DND-41 (cell line): Measurements from ENCODE around the gene GPR33.
A peak's percentile ranks its signal among the peaks of the same experiment; 100 is the strongest.

Experiments
- ATAC-seq: fragments of 200-7000 bp; cut with Tn5 transposase; 3 replicates; pipeline ENCODE4 v1.9.1; 2021; ENCODE audit warnings: low read depth; ENCODE audit not compliant: insufficient read depth
- DNase-seq: peaks from one replicate; pipeline ENCODE4 v3.0.0-alpha.2; 2020
- H2AFZ ChIP-seq: 2 replicates; pipeline ENCODE4 v1.6.0; 2012; ENCODE audit warnings: low read depth, low read length
- H3K27ac ChIP-seq: 2 replicates; pipeline ENCODE4 v1.5.1; 2012; ENCODE audit warnings: low read length, inconsistent platforms
- H3K27me3 ChIP-seq: fragments of 200-600 bp; sonication (generic); 2 replicates; pipeline ENCODE4 v1.6.0; 2012; ENCODE audit warnings: low read length, mild to moderate bottlenecking, inconsistent platforms; ENCODE audit not compliant: insufficient read depth, poor library complexity
- H3K36me3 ChIP-seq: 2 replicates; pipeline ENCODE4 v1.5.1; 2012; ENCODE audit warnings: low read length, inconsistent platforms; ENCODE audit not compliant: insufficient read depth
- H3K4me1 ChIP-seq: 2 replicates; pipeline ENCODE4 v1.5.1; 2012; ENCODE audit warnings: mild to moderate bottlenecking, low read length; ENCODE audit not compliant: insufficient read depth
- H3K4me2 ChIP-seq: 2 replicates; pipeline ENCODE4 v1.6.0; 2012; ENCODE audit warnings: mild to moderate bottlenecking, moderate library complexity, low read length, inconsistent platforms; ENCODE audit not compliant: insufficient read depth
- H3K4me3 ChIP-seq, 2 experiments: fragments of 200-600 bp in 1 of 2; shearing (Covaris generic) in 1 of 2; 2 replicates each; pipeline ENCODE4 v1.5.1; 2012 to 2016; ENCODE audit warnings: inconsistent platforms in 2 of 2, low read length in 2 of 2, mild to moderate bottlenecking in 2 of 2, low read depth in 1 of 2, moderate library complexity in 1 of 2
- H3K79me2 ChIP-seq: 2 replicates; pipeline ENCODE4 v1.6.0; 2012; ENCODE audit warnings: low read length, inconsistent platforms; ENCODE audit not compliant: insufficient read depth
- H3K9ac ChIP-seq: 2 replicates; pipeline ENCODE4 v1.6.0; 2012; ENCODE audit warnings: low read depth, mild to moderate bottlenecking, inconsistent platforms, low read length, moderate library complexity
- H3K9me3 ChIP-seq: 2 replicates; pipeline ENCODE4 v1.5.1; 2012; ENCODE audit warnings: low read length, moderate library complexity, mild to moderate bottlenecking, inconsistent platforms; ENCODE audit not compliant: insufficient read depth, severe bottlenecking
- H4K20me1 ChIP-seq: 2 replicates; pipeline ENCODE4 v1.6.0; 2012; ENCODE audit warnings: low read length; ENCODE audit not compliant: insufficient read depth
- CTCF ChIP-seq: IDR thresholded peaks from 2 replicates; pipeline ENCODE4 v1.5.1; 2012; ENCODE audit warnings: borderline replicate concordance, low read length, moderate library complexity, mild to moderate bottlenecking; ENCODE audit not compliant: poor library complexity, severe bottlenecking; ENCODE audit errors: extremely low read depth
- EZH2 ChIP-seq: IDR thresholded peaks from 3 replicates; pipeline ENCODE4 v1.6.1; 2012; ENCODE audit warnings: borderline replicate concordance, low read depth, mild to moderate bottlenecking, moderate library complexity, low read length, inconsistent platforms; ENCODE audit not compliant: severe bottlenecking

Gene GPR33

GRCh38 chr14:31510222-31510621, 22.4 kb upstream of the GPR33 start:
- Histone ChIP-seq H4K20me1 (no peaks in the 10 kb centered on the region), H3K36me3 (no peaks in the 10 kb centered on the region), H3K9me3 (no peaks in the 10 kb centered on the region), H3K27me3 (no peaks in the 10 kb centered on the region), H3K9ac (no peak overlapping the region), H2AFZ (no peak overlapping the region), H3K27ac (no peak overlapping the region), H3K4me3 (no peak overlapping the region), H3K79me2 (no peaks in the 10 kb centered on the region), H3K4me2 (no peak overlapping the region), H3K4me1 (no peaks in the 10 kb centered on the region)
- ATAC-seq (0 out of 3 replicates have a peak, but pooled peaks have one; percentile 22), DNase-seq (no peak)
- TF ChIP-seq EZH2: no peak
- peak; percentile 62 for TF ChIP-seq CTCF

- no peak for TF ChIP-seq EZH2
- no peak for TF ChIP-seq CTCF
These were observed 20.3 kb upstream of the GPR33 start for GRCh38 chr14:31508135-31508534.

GRCh38 chr14:31505411-31505810, 17.6 kb upstream of the GPR33 start:
- no peaks in the 10 kb centered on the region for H3K79me2 ChIP-seq
- no peaks in the 10 kb centered on the region for H3K4me1 ChIP-seq
- DNase-seq (no peak), ATAC-seq (no peak)
- H3K27me3 ChIP-seq: no peaks in the 10 kb centered on the region
- no peak overlapping the region for H2AFZ ChIP-seq
- H3K9me3 ChIP-seq: no peaks in the 10 kb centered on the region
- no peaks in the 10 kb centered on the region for H3K36me3 ChIP-seq
- no peak overlapping the region for H3K4me2 ChIP-seq
- TF ChIP-seq EZH2: no peak
- TF ChIP-seq CTCF: no peak
- no peak overlapping the region for H3K4me3 ChIP-seq
- H4K20me1 ChIP-seq: no peaks in the 10 kb centered on the region
- H3K27ac ChIP-seq: no peak overlapping the region
- H3K9ac ChIP-seq: no peak overlapping the region

More at GRCh38 chr14:31508135-31508534, 20.3 kb upstream of the GPR33 start:
- H3K9me3 ChIP-seq: no peaks in the 10 kb centered on the region
- no peak overlapping the region for H3K4me2 ChIP-seq
- H3K27ac ChIP-seq: no peak overlapping the region
- H4K20me1 ChIP-seq: no peaks in the 10 kb centered on the region
- H2AFZ ChIP-seq: no peak overlapping the region
- H3K27me3 ChIP-seq: no peaks in the 10 kb centered on the region
- ATAC-seq (no peak), DNase-seq (no peak)
- H3K4me1 ChIP-seq: no peaks in the 10 kb centered on the region
- H3K9ac ChIP-seq: no peak overlapping the region
- H3K79me2 ChIP-seq: no peaks in the 10 kb centered on the region
- H3K36me3 ChIP-seq: no peaks in the 10 kb centered on the region
- no peak overlapping the region for H3K4me3 ChIP-seq

- no peak overlapping the region for H2AFZ ChIP-seq
- no peaks in the 10 kb centered on the region for H4K20me1 ChIP-seq
- TF ChIP-seq EZH2 (no peak), CTCF (no peak)
- no peaks in the 10 kb centered on the region for H3K9me3 ChIP-seq
- H3K4me2 ChIP-seq: no peak overlapping the region
- DNase-seq (no peak), ATAC-seq (no peak)
- no peak overlapping the region for H3K27ac ChIP-seq
- no peaks in the 10 kb centered on the region for H3K79me2 ChIP-seq
- no peak overlapping the region for H3K9ac ChIP-seq
- no peaks in the 10 kb centered on the region for H3K36me3 ChIP-seq
- no peak overlapping the region for H3K4me3 ChIP-seq
- H3K27me3 ChIP-seq: no peaks in the 10 kb centered on the region
- no peaks in the 10 kb centered on the region for H3K4me1 ChIP-seq
These were observed 14.0 kb upstream of the GPR33 start for GRCh38 chr14:31501870-31502269.
